Spinal cord (tissue), 10 donors: ENCODE data around the gene ZBTB49. TPM values are rescaled to one million over a fixed set of nuclear protein-coding genes. Genes with fewer than 3 reads are reported as not detected.

Source experiments
- DNase-seq, 6 donors: peaks; one replicate each; pipeline versions ENCODE4 v3.0.0 to v3.0.0-alpha.2; 2013 to 2015; ENCODE audit warnings: low spot score in 6 of 6, low read depth in 4 of 6
- H3K27ac ChIP-seq: one replicate; pipeline ENCODE4 v1.5.1; 2013; ENCODE audit warnings: low read depth, low read length, control low read depth
- H3K27me3 ChIP-seq: one replicate; pipeline ENCODE4 v1.6.1; 2013; ENCODE audit warnings: low read length; ENCODE audit not compliant: control insufficient read depth, insufficient read depth
- H3K36me3 ChIP-seq: one replicate; pipeline ENCODE4 v1.6.1; 2013; ENCODE audit warnings: low read length; ENCODE audit not compliant: control insufficient read depth, insufficient read depth
- H3K4me1 ChIP-seq: one replicate; pipeline ENCODE4 v1.6.1; 2013; ENCODE audit warnings: low read length; ENCODE audit not compliant: control insufficient read depth, insufficient read depth
- H3K4me3 ChIP-seq: one replicate; pipeline ENCODE4 v1.5.1; 2013; ENCODE audit warnings: low read depth, low read length, control low read depth
- H3K9me3 ChIP-seq: one replicate; pipeline ENCODE4 v1.6.1; 2013; ENCODE audit warnings: low read length; ENCODE audit not compliant: control insufficient read depth, insufficient read depth
- WGBS: methylation state at CpG from one replicate; pipeline ENCODE4 v1.1.5; 2013; ENCODE audit warnings: missing lambda C conversion rate; ENCODE audit not compliant: insufficient coverage; 5-methylcytosine and 5-hydroxymethylcytosine counted together
- polyA plus RNA-seq, 2 donors: library from polyadenylated mRNA; unstranded; fragments of 120-200 nt; gene quantifications; one replicate each; pipeline ENCODE4 v1.2.1, GENCODE V29; 2013; ENCODE audit not compliant: insufficient read length in 2 of 2
- total RNA-seq, 2 donors: library from RNA; depleted of rRNA in 1 of 2; stranded (reverse); fragments of 120-200 nt in 1 of 2; fragments of >200 nt in 1 of 2; gene quantifications; one replicate each; pipeline versions ENCODE4 v1.2.3 to v1.2.4, GENCODE V29; 2013 to 2014
- donor health status: healthy.

The ZBTB49 gene
- total and polyA plus RNA-seq, 4 donors: 4.5 to 7.5 (median 6.5) TPM

- whole genome bisulfite sequencing: 96% methylated on average over 22 of the region's 26 CpGs
- Histone ChIP-seq H3K27ac (no peak overlapping the region), H3K27me3 (no peaks in the 10 kb centered on the region), H3K36me3 (peaks cover 55% of the 10 kb centered on the region), H3K9me3 (no peaks in the 10 kb centered on the region), H3K4me3 (no peak overlapping the region), H3K4me1 (no peaks in the 10 kb centered on the region)
- DNase-seq: no peak
Observed at GRCh38 chr4:4320951-4321714, 31.1 kb downstream of the ZBTB49 start.

GRCh38 chr4:4321951-4322688, 32.1 kb downstream of the ZBTB49 start:
- 87% methylated on average over 15 of the region's 18 CpGs for WGBS
- DNase-seq: no peak
- Histone ChIP-seq H3K4me3 (no peak overlapping the region), H3K27ac (no peak overlapping the region), H3K36me3 (peaks cover 47% of the 10 kb centered on the region), H3K9me3 (no peaks in the 10 kb centered on the region), H3K27me3 (no peaks in the 10 kb centered on the region), H3K4me1 (no peaks in the 10 kb centered on the region)

- Histone ChIP-seq H3K9me3 (no peaks in the 10 kb centered on the region), H3K4me1 (peaks cover 7% of the 10 kb centered on the region), H3K27ac (no peak overlapping the region), H3K4me3 (no peak overlapping the region), H3K27me3 (no peaks in the 10 kb centered on the region), H3K36me3 (peaks cover 34% of the 10 kb centered on the region)
- DNase-seq: no peak
- 76% methylated on average over 6 of the region's 10 CpGs for WGBS
Observed at GRCh38 chr4:4323705-4324534, 33.9 kb downstream of the ZBTB49 start.

- no peak overlapping the region for H3K27ac ChIP-seq
- H3K4me1 ChIP-seq: peaks cover 7% of the 10 kb centered on the region
- peaks cover 23% of the 10 kb centered on the region for H3K36me3 ChIP-seq
- WGBS: 89% methylated on average over 5 of the region's 5 CpGs
- no peak for DNase-seq
- no peaks in the 10 kb centered on the region for H3K27me3 ChIP-seq
- no peak overlapping the region for H3K4me3 ChIP-seq
- no peaks in the 10 kb centered on the region for H3K9me3 ChIP-seq
Observed at GRCh38 chr4:4325321-4325720, 35.3 kb downstream of the ZBTB49 start.

GRCh38 chr4:4326166-4326565, 36.1 kb downstream of the ZBTB49 start:
- no peak for DNase-seq
- Histone ChIP-seq H3K4me3 (no peak overlapping the region), H3K9me3 (no peaks in the 10 kb centered on the region), H3K27ac (no peak overlapping the region), H3K27me3 (no peaks in the 10 kb centered on the region), H3K4me1 (peaks cover 7% of the 10 kb centered on the region), H3K36me3 (peaks cover 14% of the 10 kb centered on the region)
- 100% methylated on average over 3 of the region's 4 CpGs for WGBS

- peaks cover 2% of the 10 kb centered on the region for H3K36me3 ChIP-seq
- H3K27ac ChIP-seq: no peak overlapping the region
- no peaks in the 10 kb centered on the region for H3K27me3 ChIP-seq
- H3K4me3 ChIP-seq: no peak overlapping the region
- H3K9me3 ChIP-seq: no peaks in the 10 kb centered on the region
- H3K4me1 ChIP-seq: peaks cover 7% of the 10 kb centered on the region
- 36% methylated on average over 19 of the region's 22 CpGs for WGBS
- no peak for DNase-seq
Observed at GRCh38 chr4:4327652-4328121, 37.6 kb downstream of the ZBTB49 start.

GRCh38 chr4:4328206-4328605, 38.2 kb downstream of the ZBTB49 start:
- Histone ChIP-seq H3K36me3 (peaks cover under 1% of the 10 kb centered on the region), H3K27me3 (no peaks in the 10 kb centered on the region), H3K9me3 (no peaks in the 10 kb centered on the region), H3K4me1 (peaks cover 7% of the 10 kb centered on the region), H3K27ac (no peak overlapping the region), H3K4me3 (no peak overlapping the region)
- DNase-seq: no peak
- no CpG with 5 or more reads among the region's 1 CpG for WGBS

GRCh38 chr4:4328840-4329239, 38.8 kb downstream of the ZBTB49 start:
- Histone ChIP-seq H3K4me1 (peaks cover 7% of the 10 kb centered on the region), H3K9me3 (no peaks in the 10 kb centered on the region), H3K27me3 (no peaks in the 10 kb centered on the region), H3K27ac (no peak overlapping the region), H3K4me3 (no peak overlapping the region), H3K36me3 (no peaks in the 10 kb centered on the region)
- DNase-seq: no peak
- WGBS: 63% methylated on average over 1 of the region's 4 CpGs

- no peaks in the 10 kb centered on the region for H3K27me3 ChIP-seq
- DNase-seq: no peak
- H3K9me3 ChIP-seq: no peaks in the 10 kb centered on the region
- peaks cover 7% of the 10 kb centered on the region for H3K4me1 ChIP-seq
- no peak overlapping the region for H3K27ac ChIP-seq
- H3K4me3 ChIP-seq: no peak overlapping the region
- H3K36me3 ChIP-seq: no peaks in the 10 kb centered on the region
- WGBS: 92% methylated on average over 2 of the region's 10 CpGs
Observed at GRCh38 chr4:4329496-4329895, 39.4 kb downstream of the ZBTB49 start.
